Esophagus muscularis mucosa (tissue), 4 donors: ENCODE data around the gene THSD4.

ENCODE experiments used
- EP300 ChIP-seq: sonication (generic); formaldehyde crosslinking; IDR thresholded peaks from one replicate; pipeline ENCODE4 v1.6.1; 2017; ENCODE audit warnings: antibody characterized with exemption
- POLR2A ChIP-seq: fragments of 450-650 bp; IDR thresholded peaks from one replicate; pipeline ENCODE4 v1.6.1; 2017; ENCODE audit warnings: antibody characterized with exemption, moderate library complexity, mild to moderate bottlenecking, low read depth
- TF ChIP-seq, protein P1 (sequence below), 3 experiments: fragments of 200-600 bp in 2 of 3; fragments of 450-650 bp in 1 of 3; sonication (generic) in 2 of 3; IDR thresholded peaks; one replicate each; pipeline ENCODE4 v1.5.1; 2017 to 2019; ENCODE audit warnings: antibody characterized with exemption in 3 of 3, mild to moderate bottlenecking in 2 of 3, moderate library complexity in 1 of 3

DNA sequence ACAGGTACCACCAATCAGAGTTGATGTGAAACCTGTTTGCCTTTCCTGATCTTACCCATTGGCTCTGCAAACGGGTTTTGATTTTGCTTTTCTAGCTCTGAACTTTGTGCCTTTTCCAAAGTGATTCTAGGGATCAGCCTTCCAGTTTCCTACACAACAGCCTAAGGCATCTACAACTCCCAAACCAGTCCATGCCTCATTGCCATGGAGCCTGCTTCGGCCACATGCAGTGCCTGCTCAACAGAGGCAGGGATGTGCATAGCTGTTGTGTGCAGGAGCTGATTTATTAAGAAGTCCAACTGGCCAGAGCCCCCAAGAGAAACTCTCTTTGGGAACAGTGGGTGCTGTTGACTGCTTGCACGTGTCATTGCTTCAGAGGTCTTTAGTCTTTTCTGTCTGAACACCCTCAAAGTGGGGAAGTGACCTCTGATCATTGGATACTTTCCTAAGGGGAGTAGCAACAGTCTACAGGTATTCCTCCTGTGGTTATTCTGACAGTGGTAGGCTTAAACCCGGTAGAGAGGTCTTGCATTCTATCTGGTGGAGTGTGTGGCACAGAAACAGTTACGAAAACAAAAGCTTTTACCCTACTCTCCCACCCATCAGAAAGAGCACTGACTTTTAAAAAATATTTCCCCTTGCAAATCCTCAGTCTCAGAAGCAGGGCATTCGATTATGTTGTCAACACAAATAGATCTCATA lies 36.6 kb upstream of the THSD4 start:
- TF ChIP-seq, protein P1, sequence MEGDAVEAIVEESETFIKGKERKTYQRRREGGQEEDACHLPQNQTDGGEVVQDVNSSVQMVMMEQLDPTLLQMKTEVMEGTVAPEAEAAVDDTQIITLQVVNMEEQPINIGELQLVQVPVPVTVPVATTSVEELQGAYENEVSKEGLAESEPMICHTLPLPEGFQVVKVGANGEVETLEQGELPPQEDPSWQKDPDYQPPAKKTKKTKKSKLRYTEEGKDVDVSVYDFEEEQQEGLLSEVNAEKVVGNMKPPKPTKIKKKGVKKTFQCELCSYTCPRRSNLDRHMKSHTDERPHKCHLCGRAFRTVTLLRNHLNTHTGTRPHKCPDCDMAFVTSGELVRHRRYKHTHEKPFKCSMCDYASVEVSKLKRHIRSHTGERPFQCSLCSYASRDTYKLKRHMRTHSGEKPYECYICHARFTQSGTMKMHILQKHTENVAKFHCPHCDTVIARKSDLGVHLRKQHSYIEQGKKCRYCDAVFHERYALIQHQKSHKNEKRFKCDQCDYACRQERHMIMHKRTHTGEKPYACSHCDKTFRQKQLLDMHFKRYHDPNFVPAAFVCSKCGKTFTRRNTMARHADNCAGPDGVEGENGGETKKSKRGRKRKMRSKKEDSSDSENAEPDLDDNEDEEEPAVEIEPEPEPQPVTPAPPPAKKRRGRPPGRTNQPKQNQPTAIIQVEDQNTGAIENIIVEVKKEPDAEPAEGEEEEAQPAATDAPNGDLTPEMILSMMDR (IDR thresholded peaks at IDR 0.05), result no peak
- TF ChIP-seq EP300 (no peak), POLR2A (no peak)
